B cell (primary cell): ENCODE data around the gene CFAP54. TPM values are rescaled to one million over a fixed set of nuclear protein-coding genes. Genes with fewer than 3 reads are reported as not detected.

ENCODE experiments used
- ATAC-seq: fragments of 200-7000 bp; cut with Tn5 transposase; one replicate; pipeline ENCODE4 v1.10.0; 2021; ENCODE audit warnings: low read depth, mild to moderate bottlenecking, moderate number of reproducible peaks, moderate library complexity
- CTCF ChIA-PET: fragments of 350-600 bp; sonication (Branson Sonifier 250); formaldehyde crosslinking; loops from one replicate; lab custom pipeline; 2021; ENCODE audit warnings: antibody characterized with exemption, inconsistent platforms; lab: Charles Lee
- POLR2A ChIA-PET: fragments of 350-600 bp; sonication (Branson Sonifier 250); formaldehyde crosslinking; loops from one replicate; lab custom pipeline; 2021; ENCODE audit warnings: antibody characterized with exemption; lab: Charles Lee
- DNase-seq: peaks from one replicate; pipeline ENCODE4 v3.0.0; 2013
- H2AFZ ChIP-seq: 2 replicates; pipeline ENCODE4 v1.6.1; 2012; ENCODE audit warnings: mild to moderate bottlenecking, low read depth, low read length; ENCODE audit not compliant: insufficient read depth, poor library complexity, severe bottlenecking
- H3K27ac ChIP-seq, 2 donors: 1 replicate in 1 of 2; 2 replicates in 1 of 2; pipeline ENCODE4 v1.5.1; 2012 to 2013; ENCODE audit warnings: low read length in 2 of 2, mild to moderate bottlenecking in 2 of 2, moderate library complexity in 1 of 2
- H3K27me3 ChIP-seq, 4 experiments: fragments of 200-600 bp in 1 of 4; sonication (generic) in 1 of 4; replicated peaks in 1 of 4; 1 replicate in 2 of 4; 2 replicates in 2 of 4; pipeline versions ENCODE4 v1.6.1 to v1.7.0; 2013 to 2016; ENCODE audit warnings: low read length in 3 of 4, mild to moderate bottlenecking in 2 of 4, mixed read lengths in 1 of 4, moderate library complexity in 1 of 4; ENCODE audit not compliant: insufficient read depth in 4 of 4, control insufficient read depth in 3 of 4; ENCODE audit errors: control extremely low read depth in 1 of 4
- H3K36me3 ChIP-seq, 2 experiments: replicated peaks in 1 of 2; 1 replicate in 1 of 2; 2 replicates in 1 of 2; pipeline versions ENCODE4 v1.6.1 to v1.7.1; 2013; ENCODE audit warnings: low read length in 1 of 2; ENCODE audit not compliant: insufficient read depth in 2 of 2, control insufficient read depth in 1 of 2; ENCODE audit errors: control extremely low read depth in 1 of 2, extremely low read depth in 1 of 2
- H3K4me1 ChIP-seq, 2 donors: fragments of 200-600 bp in 1 of 2; sonication (generic) in 1 of 2; 1 replicate in 1 of 2; 2 replicates in 1 of 2; pipeline versions ENCODE4 v1.5.1 to v1.6.1; 2013 to 2017; ENCODE audit warnings: low read length in 2 of 2; ENCODE audit not compliant: control insufficient read depth in 2 of 2, insufficient read depth in 2 of 2
- H3K4me2 ChIP-seq: replicated peaks from 2 replicates; pipeline ENCODE3; 2012; ENCODE audit warnings: mild to moderate bottlenecking, low read depth, low read length; ENCODE audit not compliant: poor library complexity, severe bottlenecking
- H3K4me3 ChIP-seq, 5 experiments: fragments of 200-600 bp in 1 of 5; sonication (generic) in 1 of 5; 1 replicate in 3 of 5; 2 replicates in 2 of 5; pipeline versions ENCODE4 v1.5.1 to v1.7.0; 2011 to 2016; ENCODE audit warnings: low read length in 4 of 5, mild to moderate bottlenecking in 4 of 5, low read depth in 2 of 5, control low read depth in 1 of 5, moderate library complexity in 1 of 5; ENCODE audit not compliant: insufficient read depth in 1 of 5; ENCODE audit errors: control extremely low read depth in 1 of 5, extremely low read depth in 1 of 5
- H3K79me2 ChIP-seq: fragments of 200-600 bp; sonication (generic); one replicate; pipeline ENCODE4 v1.6.0; 2016; ENCODE audit warnings: low read length; ENCODE audit not compliant: control insufficient read depth, insufficient read depth
- H3K9ac ChIP-seq: fragments of 200-600 bp; sonication (generic); 2 replicates; pipeline ENCODE4 v1.6.1; 2017; ENCODE audit warnings: mild to moderate bottlenecking, low read length, moderate library complexity
- H3K9me3 ChIP-seq, 3 donors: one replicate each; pipeline versions ENCODE4 v1.6.1 to v1.7.1; 2013; ENCODE audit warnings: low read length in 2 of 3; ENCODE audit not compliant: control insufficient read depth in 2 of 3, insufficient read depth in 1 of 3; ENCODE audit errors: control extremely low read depth in 1 of 3
- H4K20me1 ChIP-seq: 2 replicates; pipeline ENCODE4 v1.6.0; 2012; ENCODE audit warnings: mild to moderate bottlenecking, low read length; ENCODE audit not compliant: insufficient read depth, control insufficient read depth, poor library complexity, severe bottlenecking
- H3K27ac Mint-ChIP-seq: one replicate; pipeline ENCODE4 v1.8.0; 2021; ENCODE audit warnings: mixed read lengths
- H3K27me3 Mint-ChIP-seq: one replicate; pipeline ENCODE4 v1.8.0; 2021; ENCODE audit warnings: mixed read lengths
- H3K4me1 Mint-ChIP-seq: one replicate; pipeline ENCODE4 v1.8.0; 2021; ENCODE audit warnings: mixed read lengths
- H3K4me3 Mint-ChIP-seq: one replicate; pipeline ENCODE4 v1.8.0; 2021; ENCODE audit warnings: mixed read lengths
- H3K9me3 Mint-ChIP-seq: one replicate; pipeline ENCODE4 v1.8.0; 2022; ENCODE audit warnings: mixed read lengths; ENCODE audit not compliant: insufficient read depth
- CTCF ChIP-seq: fragments of 200-600 bp; IDR thresholded peaks from one replicate; pipeline ENCODE4 v1.8.0; 2022; ENCODE audit warnings: antibody characterized with exemption, mild to moderate bottlenecking
- EZH2 ChIP-seq: IDR thresholded peaks from 2 replicates; pipeline ENCODE4 v1.6.1; 2012; ENCODE audit warnings: borderline replicate concordance, low read depth, mild to moderate bottlenecking, moderate library complexity, low read length; ENCODE audit not compliant: insufficient read depth, poor library complexity, severe bottlenecking
- WGBS: methylation state at CpG from one replicate; pipeline ENCODE4 v1.1.5; 2013; ENCODE audit warnings: missing lambda C conversion rate; ENCODE audit not compliant: insufficient coverage; 5-methylcytosine and 5-hydroxymethylcytosine counted together
- intact Hi-C: fragments of 100-400 bp; cut with micrococcal nuclease; formaldehyde crosslinking; loops from one replicate; pipeline ENCODE4 v1.10.0; 2022
- polyA plus RNA-seq: library from polyadenylated mRNA; depleted of rRNA; stranded (reverse); fragments of >200 nt; gene quantifications from 2 replicates; pipeline ENCODE4 v1.2.3, GENCODE V29; 2012
- total RNA-seq, 2 donors: library from RNA; stranded (reverse); fragments of 120-200 nt in 1 of 2; gene quantifications; 1 replicate in 1 of 2; 2 replicates in 1 of 2; pipeline versions ENCODE4 v1.2.3 to v1.2.4, GENCODE V29; 2013 to 2022

CFAP54 gene
- total and polyA plus RNA-seq, 2 donors (not counting 1 experiment from before 2014, with no cell fraction given): 0.12 to 0.76 TPM

GRCh38 chr12:96769400-96769799, 280.0 kb downstream of the CFAP54 start:
- no peak overlapping the region for H3K4me3 Mint-ChIP-seq

More at GRCh38 chr12:96769400-96769799, 280.0 kb downstream of the CFAP54 start:
- no peaks in the 10 kb centered on the region for H3K27me3 ChIP-seq
- no peaks in the 10 kb centered on the region for H3K4me1 Mint-ChIP-seq
- no peaks in the 10 kb centered on the region for H3K9me3 Mint-ChIP-seq
- H3K36me3 ChIP-seq: no peaks in the 10 kb centered on the region
- H3K27ac ChIP-seq: no peak overlapping the region
- H4K20me1 ChIP-seq: no peaks in the 10 kb centered on the region
- H3K4me2 ChIP-seq: no peak overlapping the region
- no peaks in the 10 kb centered on the region for H3K79me2 ChIP-seq
- no peaks in the 10 kb centered on the region for H3K4me1 ChIP-seq
- no peak overlapping the region for H3K27ac Mint-ChIP-seq
- DNase-seq (no peak), ATAC-seq (no peak)
- no peak overlapping the region for H2AFZ ChIP-seq
- H3K9ac ChIP-seq: no peak overlapping the region
- no peaks in the 10 kb centered on the region for H3K9me3 ChIP-seq
- POLR2A ChIA-PET: no interaction called here
- intact Hi-C loops: no loop called here
- CTCF ChIA-PET: no interaction called here
- H3K4me3 ChIP-seq: no peak overlapping the region
- peaks cover 16% of the 10 kb centered on the region for H3K27me3 Mint-ChIP-seq
- WGBS: 88% methylated on average over 5 of the region's 7 CpGs
- TF ChIP-seq EZH2: no peak
- no peak for TF ChIP-seq CTCF
